Lung (tissue), 12 donors: ENCODE results near the gene ZDHHC7. TPM values are rescaled to one million over a fixed set of nuclear protein-coding genes. Genes with fewer than 3 reads are reported as not detected.

Experiments
- ATAC-seq: fragments of 200-7000 bp; cut with Tn5 transposase; one replicate; pipeline ENCODE4 v1.9.1; 2020; ENCODE audit warnings: moderate number of reproducible peaks; ENCODE audit not compliant: insufficient read depth, low FRiP score
- DNase-seq, 3 donors: peaks; one replicate each; pipeline ENCODE4 v3.0.0-alpha.2; 2013 to 2017
- H3K27ac ChIP-seq, 2 donors: one replicate each; pipeline ENCODE4 v1.5.1; 2013; ENCODE audit warnings: mild to moderate bottlenecking in 2 of 2, moderate library complexity in 2 of 2, control low read depth in 1 of 2, inconsistent platforms in 1 of 2, low read depth in 1 of 2, low read length in 1 of 2
- H3K27me3 ChIP-seq, 3 donors: one replicate each; pipeline ENCODE4 v1.5.1; 2013; ENCODE audit warnings: low read length in 2 of 3; ENCODE audit not compliant: control insufficient read depth in 3 of 3, insufficient read depth in 3 of 3
- H3K36me3 ChIP-seq, 4 donors: one replicate each; pipeline ENCODE4 v1.5.1; 2013; ENCODE audit warnings: low read length in 4 of 4, mild to moderate bottlenecking in 1 of 4, moderate library complexity in 1 of 4; ENCODE audit not compliant: control insufficient read depth in 4 of 4, insufficient read depth in 4 of 4
- H3K4me1 ChIP-seq, 5 donors: one replicate each; pipeline ENCODE4 v1.5.1; 2013; ENCODE audit warnings: low read length in 5 of 5, mild to moderate bottlenecking in 2 of 5, moderate library complexity in 1 of 5; ENCODE audit not compliant: control insufficient read depth in 5 of 5, insufficient read depth in 5 of 5
- H3K4me3 ChIP-seq: one replicate; pipeline ENCODE4 v1.5.1; 2013; ENCODE audit warnings: mild to moderate bottlenecking, control low read depth, moderate library complexity
- H3K9ac ChIP-seq, 2 donors: one replicate each; pipeline ENCODE4 v1.5.1; 2013; ENCODE audit warnings: low read length in 2 of 2, control low read depth in 1 of 2; ENCODE audit not compliant: insufficient read depth in 1 of 2
- H3K9me3 ChIP-seq, 4 donors: one replicate each; pipeline ENCODE4 v1.5.1; 2013; ENCODE audit warnings: low read length in 3 of 4, mild to moderate bottlenecking in 1 of 4, moderate library complexity in 1 of 4; ENCODE audit not compliant: control insufficient read depth in 4 of 4, insufficient read depth in 3 of 4
- WGBS, 2 donors: extraction: QIAGEN DNeasy Blood & Tissue Kit; methylation state at CpG; one replicate each; pipeline ENCODE4 v1.1.7; 2013; 5-methylcytosine and 5-hydroxymethylcytosine counted together
- polyA plus RNA-seq, 2 donors: library from polyadenylated mRNA; stranded (reverse); fragments of 200-250 nt; gene quantifications; one replicate each; pipeline ENCODE4 v1.2.1, GENCODE V29; 2013
- total RNA-seq, 2 donors: library from RNA; depleted of rRNA in 1 of 2; stranded (reverse); fragments of >200 nt in 1 of 2; gene quantifications; one replicate each; pipeline ENCODE4 v1.2.1, GENCODE V29; 2014 to 2021
- TF ChIP-seq, protein P1 (sequence below): IDR thresholded peaks from 2 replicates; pipeline ENCODE4 v1.5.1; 2012; ENCODE audit warnings: mild to moderate bottlenecking; ENCODE audit errors: control extremely low read depth, extremely low read depth
- donor health status: control.
- donor health status: control.
- donor health status: Bipolar disorder and iron deficiency.
- donor health status: healthy.
- donor health status: DM: yes; HTN: yes; CAD: no.

ZDHHC7 gene
- total and polyA plus RNA-seq, 4 donors = 23.6 to 61.1 (median 45.4) TPM

DNA sequence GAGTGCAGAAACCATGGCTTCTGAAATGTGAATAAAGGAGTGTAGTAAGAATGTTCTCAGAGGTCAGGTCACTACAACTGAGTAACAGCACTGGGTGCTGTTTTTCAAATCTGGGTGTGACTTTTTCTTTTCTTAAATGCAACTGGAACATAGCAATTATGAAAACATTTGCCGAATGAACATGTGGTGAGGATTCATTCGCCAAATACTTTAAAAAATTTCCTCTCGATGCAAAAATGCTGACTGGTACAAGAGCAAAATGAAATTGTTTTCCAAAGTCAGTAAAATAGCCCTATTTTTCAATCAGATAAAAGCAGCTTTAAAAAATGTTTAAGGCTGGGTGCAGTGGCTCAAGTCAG, 18.6 kb downstream of the ZDHHC7 start:
- H3K9me3 ChIP-seq = no peaks in the 10 kb centered on the region
- H3K4me1 ChIP-seq = peaks cover 0 to 15% (median 3%) of the 10 kb centered on the region in 5 donors
- peak overlapping the region in 1 of 2 donors; percentile 65 for H3K27ac ChIP-seq
- TF ChIP-seq, protein P1, sequence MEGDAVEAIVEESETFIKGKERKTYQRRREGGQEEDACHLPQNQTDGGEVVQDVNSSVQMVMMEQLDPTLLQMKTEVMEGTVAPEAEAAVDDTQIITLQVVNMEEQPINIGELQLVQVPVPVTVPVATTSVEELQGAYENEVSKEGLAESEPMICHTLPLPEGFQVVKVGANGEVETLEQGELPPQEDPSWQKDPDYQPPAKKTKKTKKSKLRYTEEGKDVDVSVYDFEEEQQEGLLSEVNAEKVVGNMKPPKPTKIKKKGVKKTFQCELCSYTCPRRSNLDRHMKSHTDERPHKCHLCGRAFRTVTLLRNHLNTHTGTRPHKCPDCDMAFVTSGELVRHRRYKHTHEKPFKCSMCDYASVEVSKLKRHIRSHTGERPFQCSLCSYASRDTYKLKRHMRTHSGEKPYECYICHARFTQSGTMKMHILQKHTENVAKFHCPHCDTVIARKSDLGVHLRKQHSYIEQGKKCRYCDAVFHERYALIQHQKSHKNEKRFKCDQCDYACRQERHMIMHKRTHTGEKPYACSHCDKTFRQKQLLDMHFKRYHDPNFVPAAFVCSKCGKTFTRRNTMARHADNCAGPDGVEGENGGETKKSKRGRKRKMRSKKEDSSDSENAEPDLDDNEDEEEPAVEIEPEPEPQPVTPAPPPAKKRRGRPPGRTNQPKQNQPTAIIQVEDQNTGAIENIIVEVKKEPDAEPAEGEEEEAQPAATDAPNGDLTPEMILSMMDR = no peak
- H3K4me3 ChIP-seq = no peak overlapping the region
- H3K36me3 ChIP-seq = peaks cover 7 to 26% (median 25%) of the 10 kb centered on the region in 4 donors
- no peak overlapping the region for H3K9ac ChIP-seq
- no peak for DNase-seq
- no peaks in the 10 kb centered on the region for H3K27me3 ChIP-seq
- WGBS, 2 donors = 68 to 80% methylated on average over 3 of the region's 3 CpGs
- ATAC-seq = no peak

DNA sequence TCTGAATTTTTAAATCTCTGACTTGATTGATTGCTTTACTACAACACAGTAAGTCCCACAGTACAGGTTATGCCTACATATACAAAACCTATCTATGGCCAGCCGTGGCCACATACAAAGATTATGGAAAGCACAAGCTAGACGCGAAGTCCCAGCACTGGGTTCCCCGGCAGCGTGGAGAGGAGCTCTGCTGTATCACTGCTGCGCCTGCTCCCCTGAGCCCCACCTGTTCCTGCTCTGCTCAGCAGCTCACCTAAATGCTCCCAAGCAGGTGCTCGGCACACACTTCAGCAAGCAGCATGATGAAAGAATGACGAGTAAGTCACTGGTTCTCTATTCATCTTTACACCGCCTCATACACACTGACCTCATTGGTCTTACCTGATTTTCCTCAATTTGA, 20.6 kb downstream of the ZDHHC7 start:
- no peaks in the 10 kb centered on the region for H3K27me3 ChIP-seq
- H3K27ac ChIP-seq = no peak overlapping the region
- H3K4me3 ChIP-seq = no peak overlapping the region
- H3K4me1 ChIP-seq = peaks cover 0 to 17% (median 3%) of the 10 kb centered on the region in 5 donors
- TF ChIP-seq, protein P1 = no peak
- DNase-seq (no peak), ATAC-seq (no peak)
- WGBS, 2 donors = 95 to 96% methylated on average over 9 of the region's 9 CpGs
- H3K9me3 ChIP-seq = no peaks in the 10 kb centered on the region
- peaks cover 7 to 42% (median 30%) of the 10 kb centered on the region in 4 donors for H3K36me3 ChIP-seq
- no peak overlapping the region for H3K9ac ChIP-seq

DNA sequence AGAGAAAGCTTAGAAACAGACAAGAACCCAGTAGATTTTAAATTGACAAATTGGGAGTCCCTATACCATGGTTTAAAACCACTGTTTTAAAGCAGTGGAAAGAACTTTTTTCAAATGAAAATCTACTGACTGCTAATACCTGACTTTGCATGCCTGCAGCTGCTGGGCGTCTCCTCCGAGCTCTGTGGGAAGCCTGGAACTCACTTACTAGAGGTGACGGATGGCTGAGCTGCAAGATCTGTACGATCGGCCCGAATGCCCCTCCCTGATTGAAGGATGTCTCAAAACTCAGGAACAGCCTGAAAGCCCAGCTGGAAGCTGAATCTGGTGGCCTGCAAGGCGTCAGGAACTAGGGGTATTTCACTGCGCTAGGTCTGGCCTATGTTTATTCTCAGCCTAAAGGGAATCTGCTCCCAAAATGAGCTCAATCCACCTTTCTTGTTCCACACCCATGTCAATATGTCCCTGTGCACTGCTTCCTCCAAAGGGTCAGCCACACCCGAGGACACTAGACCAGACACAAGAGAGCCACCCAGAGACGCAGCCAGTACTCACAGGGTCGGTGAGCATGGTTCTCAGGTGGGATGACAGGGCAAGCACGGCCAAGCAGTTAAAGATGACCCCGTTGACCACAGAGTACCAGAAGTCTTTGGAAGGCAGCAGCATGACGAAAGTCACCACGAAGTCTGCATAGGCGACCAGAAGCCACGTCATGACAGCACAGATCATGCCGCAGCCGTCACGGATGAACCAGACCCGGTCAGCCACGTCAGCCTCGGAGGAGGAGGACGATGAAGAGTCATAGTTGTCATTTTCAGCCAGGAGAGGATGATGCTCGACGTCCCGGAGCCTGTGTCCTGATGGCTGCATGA, 21.4 kb downstream of the ZDHHC7 start:
- Histone ChIP-seq H3K4me1 (peaks cover 0 to 15% (median 2%) of the 10 kb centered on the region in 5 donors), H3K9ac (no peak overlapping the region), H3K27ac (no peak overlapping the region), H3K9me3 (no peaks in the 10 kb centered on the region), H3K27me3 (no peaks in the 10 kb centered on the region), H3K36me3 (peaks cover 4 to 42% (median 26%) of the 10 kb centered on the region in 4 donors), H3K4me3 (no peak overlapping the region)
- ATAC-seq = no peak
- TF ChIP-seq, protein P1 = no peak
- WGBS, 2 donors = 88 to 90% methylated on average over 27 of the region's 27 CpGs
- DNase-seq = no peak
